ENCODE data around the gene BTBD17. TPM values are rescaled to one million over a fixed set of nuclear protein-coding genes. Genes with fewer than 3 reads are reported as not detected.

The BTBD17 gene
- total and polyA plus RNA-seq, 2 experiments from 2014 or later = 0.39 to 1.3 TPM

GRCh38 chr17:74318391-74318790 is 43.3 kb downstream of the BTBD17 start:
- Histone ChIP-seq H3K4me2 (no peak overlapping the region), H3K9me2 (replicated peaks; ENCODE audit: insufficient read depth) (no peaks in the 10 kb centered on the region), H3K27me3 (no peaks in the 10 kb centered on the region), H3K4me1 (ENCODE audit: insufficient read depth) (no peaks in the 10 kb centered on the region), H3K79me2 (no peaks in the 10 kb centered on the region), H3K4me3 (no peak overlapping the region), H2AFZ (no peak overlapping the region), H3K27ac (no peak overlapping the region), H4K20me1 (ENCODE audit: insufficient read depth, poor library complexity, severe bottlenecking) (no peaks in the 10 kb centered on the region), H3K36me3 (replicated peaks; ENCODE audit: insufficient read depth, low read depth) (no peaks in the 10 kb centered on the region), H3K9me3 (ENCODE audit: low read depth) (no peaks in the 10 kb centered on the region)
- WGBS (ENCODE audit: low lambda C conversion rate, missing lambda C conversion rate) = 92% methylated on average over 10 of the region's 10 CpGs
- DNase-seq (ENCODE audit: low spot score) = no peak
- TF ChIP-seq EZH2phosphoT487 (IDR thresholded peaks at IDR 0.05; ENCODE audit: low read depth, severe bottlenecking, unreplicated experiment) (no peak), EZH2 (IDR thresholded peaks at IDR 0.05; ENCODE audit: borderline replicate concordance) (no peak), CTCF (IDR thresholded peaks at IDR 0.05; ENCODE audit: poor library complexity) (no peak)

- H3K4me2 ChIP-seq = no peak overlapping the region
- H3K9me2 ChIP-seq (replicated peaks; ENCODE audit: insufficient read depth) = no peaks in the 10 kb centered on the region
- TF ChIP-seq EZH2phosphoT487 (IDR thresholded peaks at IDR 0.05; ENCODE audit: low read depth, severe bottlenecking, unreplicated experiment) (no peak), EZH2 (IDR thresholded peaks at IDR 0.05; ENCODE audit: borderline replicate concordance) (no peak), CTCF (IDR thresholded peaks at IDR 0.05; ENCODE audit: poor library complexity) (no peak)
- DNase-seq (ENCODE audit: low spot score) = no peak
- H2AFZ ChIP-seq = no peak overlapping the region
- H3K36me3 ChIP-seq (replicated peaks; ENCODE audit: insufficient read depth, low read depth) = no peaks in the 10 kb centered on the region
- no peaks in the 10 kb centered on the region for H3K4me1 ChIP-seq (ENCODE audit: insufficient read depth)
- H3K27me3 ChIP-seq = no peaks in the 10 kb centered on the region
- H3K9me3 ChIP-seq (ENCODE audit: low read depth) = no peaks in the 10 kb centered on the region
- H3K4me3 ChIP-seq = no peak overlapping the region
- 80% methylated on average over 16 of the region's 16 CpGs for WGBS (ENCODE audit: low lambda C conversion rate, missing lambda C conversion rate)
- H4K20me1 ChIP-seq (ENCODE audit: insufficient read depth, poor library complexity, severe bottlenecking) = no peaks in the 10 kb centered on the region
- no peak overlapping the region for H3K27ac ChIP-seq
- no peaks in the 10 kb centered on the region for H3K79me2 ChIP-seq
Measured at GRCh38 chr17:74317071-74317470, 44.6 kb downstream of the BTBD17 start.

- H3K27me3 ChIP-seq = no peaks in the 10 kb centered on the region
Measured at GRCh38 chr17:74316220-74316619, 45.4 kb downstream of the BTBD17 start.

More at GRCh38 chr17:74316220-74316619, 45.4 kb downstream of the BTBD17 start:
- H4K20me1 ChIP-seq (ENCODE audit: insufficient read depth, poor library complexity, severe bottlenecking) = no peaks in the 10 kb centered on the region
- WGBS (ENCODE audit: low lambda C conversion rate, missing lambda C conversion rate) = 65% methylated on average over 10 of the region's 10 CpGs
- DNase-seq (ENCODE audit: low spot score) = no peak
- H3K27ac ChIP-seq = no peak overlapping the region
- no peaks in the 10 kb centered on the region for H3K79me2 ChIP-seq
- H3K36me3 ChIP-seq (replicated peaks; ENCODE audit: insufficient read depth, low read depth) = no peaks in the 10 kb centered on the region
- no peaks in the 10 kb centered on the region for H3K9me3 ChIP-seq (ENCODE audit: low read depth)
- H3K4me3 ChIP-seq = no peak overlapping the region
- H2AFZ ChIP-seq = no peak overlapping the region
- no peaks in the 10 kb centered on the region for H3K4me1 ChIP-seq (ENCODE audit: insufficient read depth)
- TF ChIP-seq EZH2phosphoT487 (IDR thresholded peaks at IDR 0.05; ENCODE audit: low read depth, severe bottlenecking, unreplicated experiment) (no peak), EZH2 (IDR thresholded peaks at IDR 0.05; ENCODE audit: borderline replicate concordance) (no peak), CTCF (IDR thresholded peaks at IDR 0.05; ENCODE audit: poor library complexity) (no peak)
- H3K9me2 ChIP-seq (replicated peaks; ENCODE audit: insufficient read depth) = no peaks in the 10 kb centered on the region
- H3K4me2 ChIP-seq = no peak overlapping the region
